Activated CD4-positive, alpha-beta memory T cell treated with anti-CD3 and anti-CD28 coated beads for 36 hours (primary cell): ENCODE results near the gene DPF3. TPM values are rescaled to one million over a fixed set of nuclear protein-coding genes. Genes with fewer than 3 reads are reported as not detected.

Source experiments
- CTCF ChIA-PET: fragments of 350-600 bp; sonication (Branson Sonifier 250); formaldehyde crosslinking; loops from one replicate; lab custom pipeline; 2021; ENCODE audit warnings: antibody characterized with exemption, inconsistent platforms; lab: Charles Lee
- POLR2A ChIA-PET: fragments of 350-600 bp; sonication (Branson Sonifier 250); formaldehyde crosslinking; loops from one replicate; lab custom pipeline; 2021; ENCODE audit warnings: antibody characterized with exemption; lab: Charles Lee
- DNase-seq: peaks from one replicate; pipeline ENCODE4 v3.0.0-alpha.2; 2020
- H3K27ac Mint-ChIP-seq: one replicate; pipeline ENCODE4 v1.8.0; 2021; ENCODE audit warnings: mixed read lengths
- H3K27me3 Mint-ChIP-seq: one replicate; pipeline ENCODE4 v1.8.0; 2021; ENCODE audit warnings: mixed read lengths
- H3K36me3 Mint-ChIP-seq: one replicate; pipeline ENCODE4 v1.8.0; 2021; ENCODE audit warnings: mixed read lengths
- H3K4me1 Mint-ChIP-seq: one replicate; pipeline ENCODE4 v1.8.0; 2021; ENCODE audit warnings: low read depth, mixed read lengths
- H3K4me3 Mint-ChIP-seq: one replicate; pipeline ENCODE4 v1.8.0; 2021; ENCODE audit warnings: mild to moderate bottlenecking, mixed read lengths
- H3K9me3 Mint-ChIP-seq: one replicate; pipeline ENCODE4 v1.8.0; 2021; ENCODE audit warnings: mixed read lengths
- intact Hi-C: fragments of 100-400 bp; cut with micrococcal nuclease; formaldehyde crosslinking; loops from one replicate; pipeline ENCODE4 v1.15.1; 2023
- total RNA-seq, 2 experiments: library from RNA; stranded (reverse); gene quantifications; one replicate each; pipeline ENCODE4 v1.2.3, GENCODE V29; 2021

Gene DPF3
- total RNA-seq, 2 experiments from 2014 or later = 0.24 to 0.39 TPM

DNA sequence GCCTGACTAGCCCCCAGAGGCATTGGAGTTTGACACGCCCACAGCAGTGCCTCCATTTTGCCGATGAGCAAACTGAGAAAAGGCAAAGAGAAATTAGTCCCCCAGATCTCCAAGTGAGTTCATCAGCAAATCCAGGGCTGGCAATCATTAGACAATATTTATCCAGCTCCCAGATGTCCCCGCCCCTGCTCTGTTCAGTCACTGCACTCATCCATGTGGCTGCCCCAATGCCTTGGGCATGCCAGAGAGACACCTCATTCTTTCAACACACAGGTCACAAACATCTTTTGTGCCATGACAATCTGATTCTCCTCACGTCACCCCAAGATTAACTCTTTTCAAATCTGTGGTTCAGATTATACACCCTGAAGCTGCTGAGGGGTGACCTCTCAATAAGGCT, 43.5 kb downstream of the DPF3 start:
- DNase-seq = no peak
- H3K4me1 Mint-ChIP-seq = no peaks in the 10 kb centered on the region
- peaks cover 6% of the 10 kb centered on the region for H3K27me3 Mint-ChIP-seq
- no peaks in the 10 kb centered on the region for H3K9me3 Mint-ChIP-seq
- intact Hi-C loops = no loop called here
- no peak overlapping the region for H3K4me3 Mint-ChIP-seq
- no peak overlapping the region for H3K27ac Mint-ChIP-seq
- ChIA-PET CTCF (no interaction called here), POLR2A (no interaction called here)
- H3K36me3 Mint-ChIP-seq = no peaks in the 10 kb centered on the region

DNA sequence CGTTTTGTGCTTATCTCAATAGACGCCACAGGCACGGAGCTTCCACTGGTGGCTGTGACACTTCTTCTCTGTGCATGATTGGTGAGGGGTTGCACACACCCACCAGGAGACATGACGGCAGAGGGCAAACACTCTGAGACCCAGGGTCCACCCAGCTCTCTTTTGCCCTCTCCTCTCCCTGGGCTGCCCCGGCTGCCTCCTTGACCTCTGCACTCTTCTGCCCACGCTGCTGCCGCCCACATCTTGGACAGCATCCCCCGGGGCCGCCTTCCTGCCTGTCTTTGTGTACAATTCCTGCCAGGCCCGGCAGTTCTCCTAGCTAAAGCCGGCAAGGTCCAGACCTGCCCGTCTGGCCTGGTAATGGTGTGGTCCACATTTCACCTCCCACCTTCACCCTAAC, 44.7 kb downstream of the DPF3 start:
- H3K4me1 Mint-ChIP-seq = no peaks in the 10 kb centered on the region
- H3K27me3 Mint-ChIP-seq = peaks cover 6% of the 10 kb centered on the region
- no peak overlapping the region for H3K27ac Mint-ChIP-seq
- DNase-seq = no peak
- no peaks in the 10 kb centered on the region for H3K36me3 Mint-ChIP-seq
- intact Hi-C loops = no loop called here
- POLR2A ChIA-PET = no interaction called here
- H3K4me3 Mint-ChIP-seq = no peak overlapping the region
- CTCF ChIA-PET = no interaction called here
- H3K9me3 Mint-ChIP-seq = no peaks in the 10 kb centered on the region

GRCh38 chr14:72847721-72848120, 46.2 kb downstream of the DPF3 start:
- no peak overlapping the region for H3K27ac Mint-ChIP-seq
- no peaks in the 10 kb centered on the region for H3K36me3 Mint-ChIP-seq
- no peaks in the 10 kb centered on the region for H3K9me3 Mint-ChIP-seq
- DNase-seq = no peak
- intact Hi-C loops = no loop called here
- H3K4me1 Mint-ChIP-seq = no peaks in the 10 kb centered on the region
- H3K27me3 Mint-ChIP-seq = peaks cover 6% of the 10 kb centered on the region
- H3K4me3 Mint-ChIP-seq = no peak overlapping the region
- POLR2A ChIA-PET = no interaction called here
- CTCF ChIA-PET = interaction anchor here (0.7 kb wide), 1 partner anchor 9 kb away, joined by 3 read pairs; no protein-coding TSS in a partner anchor

- Mint-ChIP-seq H3K27me3 (peaks cover 4% of the 10 kb centered on the region), H3K4me3 (no peak overlapping the region), H3K4me1 (no peaks in the 10 kb centered on the region), H3K27ac (no peak overlapping the region), H3K36me3 (no peaks in the 10 kb centered on the region), H3K9me3 (no peaks in the 10 kb centered on the region)
- intact Hi-C loops = no loop called here
- POLR2A ChIA-PET = no interaction called here
- DNase-seq = no peak
- CTCF ChIA-PET = no interaction called here
Measured at GRCh38 chr14:72845683-72846082, 48.2 kb downstream of the DPF3 start.

DNA sequence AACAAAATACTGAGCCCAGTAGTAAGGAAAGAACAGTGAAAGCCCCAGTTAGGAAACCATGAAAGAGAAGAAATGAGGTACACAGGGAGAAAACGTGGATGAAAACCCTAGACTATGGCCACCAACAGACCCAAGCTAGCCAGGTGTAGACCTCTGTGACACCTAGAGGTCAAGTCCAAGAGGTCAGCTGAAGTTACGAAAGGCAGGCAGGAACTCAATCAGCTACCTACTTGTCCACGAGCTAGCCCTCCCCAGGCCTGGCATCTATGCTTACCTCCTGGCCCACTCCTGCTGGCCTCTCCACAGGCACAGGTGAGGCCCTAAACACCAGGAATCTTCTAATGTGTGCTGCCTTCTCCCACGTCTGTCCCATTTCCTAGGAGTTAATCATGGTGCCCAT, 48.7 kb downstream of the DPF3 start:
- H3K27ac Mint-ChIP-seq = no peak overlapping the region
- intact Hi-C loops = no loop called here
- POLR2A ChIA-PET = no interaction called here

GRCh38 chr14:72844524-72844923, 49.4 kb downstream of the DPF3 start:
- ChIA-PET POLR2A (no interaction called here), CTCF (no interaction called here)
- DNase-seq = no peak
- no peaks in the 10 kb centered on the region for H3K27me3 Mint-ChIP-seq
- H3K9me3 Mint-ChIP-seq = no peaks in the 10 kb centered on the region
- intact Hi-C loops = no loop called here
- H3K36me3 Mint-ChIP-seq = no peaks in the 10 kb centered on the region
- H3K4me3 Mint-ChIP-seq = no peak overlapping the region
- H3K27ac Mint-ChIP-seq = no peak overlapping the region
- H3K4me1 Mint-ChIP-seq = no peaks in the 10 kb centered on the region

More for the DNA sequence above, 48.7 kb downstream of the DPF3 start:
- H3K4me1 Mint-ChIP-seq = no peaks in the 10 kb centered on the region
- DNase-seq = no peak
- peaks cover under 1% of the 10 kb centered on the region for H3K27me3 Mint-ChIP-seq
- H3K36me3 Mint-ChIP-seq = no peaks in the 10 kb centered on the region
- H3K9me3 Mint-ChIP-seq = no peaks in the 10 kb centered on the region
- CTCF ChIA-PET = no interaction called here
- no peak overlapping the region for H3K4me3 Mint-ChIP-seq

DNA sequence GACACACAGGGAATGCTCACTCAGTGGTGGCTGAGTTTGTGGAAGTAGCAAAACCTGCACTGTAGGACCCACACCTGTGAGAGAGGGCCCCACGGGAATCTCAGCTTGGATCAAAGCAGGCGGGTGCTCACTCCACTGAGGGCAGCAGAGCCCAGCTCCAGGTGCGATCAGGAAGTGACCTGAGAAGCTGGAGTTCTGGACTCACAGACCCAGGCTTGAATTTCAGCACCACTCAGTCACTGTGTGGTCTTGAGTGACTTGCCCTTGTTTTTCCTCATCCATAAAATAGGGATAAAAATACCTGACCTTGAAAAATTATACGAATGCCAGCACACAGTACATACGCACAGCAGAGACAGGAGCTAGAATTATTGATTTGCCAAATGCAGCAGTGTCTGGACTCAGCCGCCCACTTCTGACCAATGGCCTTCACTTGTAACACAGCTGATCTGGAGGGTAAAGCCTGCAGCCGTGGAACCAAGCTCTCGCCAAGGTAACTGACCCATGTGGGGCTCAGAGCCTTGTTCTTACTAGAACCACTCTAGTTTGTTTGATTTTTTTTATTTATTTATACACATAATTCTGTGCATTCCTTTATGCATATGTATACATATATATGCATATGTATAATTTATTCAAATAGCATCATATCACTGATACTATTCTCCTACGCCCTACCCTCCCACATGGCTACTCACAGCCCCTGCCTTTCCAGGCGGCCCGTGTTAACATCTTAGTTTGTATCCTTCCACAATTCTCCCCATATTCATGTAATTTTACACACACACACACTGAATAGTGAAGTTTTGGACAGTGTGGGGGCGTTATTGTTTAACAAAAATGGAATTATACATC, 53.9 kb downstream of the DPF3 start:
- Mint-ChIP-seq H3K4me1 (no peaks in the 10 kb centered on the region), H3K9me3 (no peaks in the 10 kb centered on the region), H3K4me3 (no peak overlapping the region), H3K27me3 (no peaks in the 10 kb centered on the region), H3K27ac (no peak overlapping the region), H3K36me3 (no peaks in the 10 kb centered on the region)
- ChIA-PET CTCF (no interaction called here), POLR2A (no interaction called here)
- intact Hi-C loops = no loop called here
- DNase-seq = no peak

GRCh38 chr14:72839351-72839750, 54.5 kb downstream of the DPF3 start:
- DNase-seq = no peak
- H3K36me3 Mint-ChIP-seq = no peaks in the 10 kb centered on the region
- no peaks in the 10 kb centered on the region for H3K9me3 Mint-ChIP-seq
- H3K27ac Mint-ChIP-seq = no peak overlapping the region
- ChIA-PET POLR2A (no interaction called here), CTCF (no interaction called here)
- no peak overlapping the region for H3K4me3 Mint-ChIP-seq
- intact Hi-C loops = no loop called here
- no peaks in the 10 kb centered on the region for H3K4me1 Mint-ChIP-seq
- H3K27me3 Mint-ChIP-seq = no peaks in the 10 kb centered on the region

DNA sequence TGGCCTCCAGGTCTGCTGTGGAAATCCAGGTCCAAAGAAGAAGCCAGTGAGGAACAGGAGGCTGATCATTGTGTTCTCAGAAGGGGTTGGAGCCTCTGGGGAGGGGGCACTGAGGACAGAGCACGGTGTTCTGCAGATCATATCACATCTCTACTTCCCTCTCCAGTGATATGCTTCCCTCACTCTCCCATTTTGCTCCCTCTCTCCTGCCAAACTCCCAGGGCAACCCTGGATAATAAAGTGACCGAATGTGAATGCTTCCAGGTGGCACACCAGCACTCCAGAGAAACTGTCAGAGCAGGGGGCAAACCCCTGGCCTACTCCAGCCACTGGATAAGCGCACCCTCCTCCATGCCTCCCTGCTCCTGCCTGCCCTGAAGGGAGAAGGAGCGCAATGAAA, 57.8 kb downstream of the DPF3 start:
- H3K27me3 Mint-ChIP-seq = no peaks in the 10 kb centered on the region
- intact Hi-C loops = no loop called here
- no peak overlapping the region for H3K4me3 Mint-ChIP-seq
- H3K27ac Mint-ChIP-seq = no peak overlapping the region
- no peak for DNase-seq
- H3K36me3 Mint-ChIP-seq = no peaks in the 10 kb centered on the region
- H3K9me3 Mint-ChIP-seq = no peaks in the 10 kb centered on the region
- ChIA-PET POLR2A (no interaction called here), CTCF (no interaction called here)
- no peaks in the 10 kb centered on the region for H3K4me1 Mint-ChIP-seq

DNA sequence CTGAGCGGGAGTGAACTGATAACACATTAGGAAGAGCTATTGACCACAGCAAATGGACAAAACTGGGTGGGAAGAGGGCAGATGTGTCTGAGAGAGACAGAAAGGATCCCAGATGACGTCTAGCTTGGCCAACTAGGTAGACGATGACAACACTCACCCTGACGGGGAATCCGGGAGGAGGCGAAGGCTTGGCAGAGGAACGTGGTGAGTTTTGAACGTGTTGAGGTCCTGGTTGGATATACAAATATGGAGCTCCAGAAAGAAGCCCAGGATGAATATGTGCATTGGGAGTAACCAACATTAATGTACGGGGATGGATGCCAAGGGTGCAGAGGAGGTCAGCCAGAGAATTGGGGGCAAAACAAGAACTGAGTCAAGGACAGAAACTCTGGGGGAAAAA, 60.7 kb downstream of the DPF3 start:
- H3K4me3 Mint-ChIP-seq = no peak overlapping the region
- intact Hi-C loops = no loop called here
- ChIA-PET CTCF (no interaction called here), POLR2A (no interaction called here)
- H3K36me3 Mint-ChIP-seq = no peaks in the 10 kb centered on the region
- no peak overlapping the region for H3K27ac Mint-ChIP-seq
- no peaks in the 10 kb centered on the region for H3K4me1 Mint-ChIP-seq
- DNase-seq = no peak
- H3K9me3 Mint-ChIP-seq = no peaks in the 10 kb centered on the region
- peaks cover 7% of the 10 kb centered on the region for H3K27me3 Mint-ChIP-seq

GRCh38 chr14:72830786-72831594, 62.9 kb downstream of the DPF3 start:
- Mint-ChIP-seq H3K36me3 (no peaks in the 10 kb centered on the region), H3K27me3 (peaks cover 7% of the 10 kb centered on the region), H3K4me3 (no peak overlapping the region), H3K27ac (no peak overlapping the region), H3K9me3 (no peaks in the 10 kb centered on the region), H3K4me1 (no peaks in the 10 kb centered on the region)
- no peak for DNase-seq
- CTCF ChIA-PET = no interaction called here
- intact Hi-C loops = no loop called here
- POLR2A ChIA-PET = no interaction called here

- Mint-ChIP-seq H3K9me3 (no peaks in the 10 kb centered on the region), H3K27ac (no peak overlapping the region), H3K27me3 (peaks cover 7% of the 10 kb centered on the region), H3K36me3 (no peaks in the 10 kb centered on the region), H3K4me3 (no peak overlapping the region), H3K4me1 (no peaks in the 10 kb centered on the region)
- ChIA-PET POLR2A (no interaction called here), CTCF (no interaction called here)
- intact Hi-C loops = no loop called here
- no peak for DNase-seq
Measured at GRCh38 chr14:72830356-72830755, 63.5 kb downstream of the DPF3 start.
